GM12878 (cell line): Measurements from ENCODE around the gene GYS2. TPM values are rescaled to one million over a fixed set of nuclear protein-coding genes. Genes with fewer than 3 reads are reported as not detected.

Source experiments
- ATAC-seq: fragments of 200-7000 bp; cut with Tn5 transposase; 3 replicates; pipeline ENCODE4 v1.9.1; 2020; ENCODE audit warnings: mild to moderate bottlenecking, moderate library complexity
- BruUV-seq: library from RNA; stranded (reverse); fragments of 400-500 nt; replicated peaks from 2 replicates; lab custom pipeline; 2021; lab: Mats Ljungman, UMichigan
- CTCF ChIA-PET: fragments of 300-600 bp; sonication (Branson Sonifier 250); formaldehyde crosslinking; extraction: SDS; loops from one replicate; lab custom pipeline; 2021; ENCODE audit warnings: inconsistent platforms; lab: Yijun Ruan, JAX
- POLR2A ChIA-PET: fragments of 350-600 bp; formaldehyde crosslinking; extraction: SDS; loops from one replicate; lab custom pipeline; 2021; ENCODE audit warnings: inconsistent platforms; lab: Charles Lee
- RAD21 ChIA-PET: fragments of 300-600 bp; sonication (Branson Sonifier 250); formaldehyde crosslinking; loops from one replicate; lab custom pipeline; 2023; ENCODE audit warnings: antibody characterized with exemption; ENCODE audit not compliant: unreplicated experiment; lab: Charles Lee
- SMC1A ChIA-PET: fragments of 300-600 bp; sonication (Branson Sonifier 250); formaldehyde crosslinking; loops from one replicate; lab custom pipeline; 2023; ENCODE audit not compliant: unreplicated experiment, uncharacterized antibody; lab: Charles Lee
- DNase-seq: peaks from one replicate; pipeline ENCODE4 v3.0.0-alpha.2; 2011; ENCODE audit warnings: low read depth, low spot score
- FAIRE-seq: peaks from 3 replicates; lab custom pipeline; 2011; peaks lifted over from hg19 to GRCh38; lab: Jason Lieb, UNC
- H2AFZ ChIP-seq: 2 replicates; pipeline ENCODE4 v1.6.0; 2011; ENCODE audit warnings: low read depth, low read length, control low read depth; ENCODE audit not compliant: control insufficient read depth
- H3K27ac ChIP-seq: 2 replicates; pipeline ENCODE4 v1.5.1; 2011; ENCODE audit warnings: control low read depth; ENCODE audit not compliant: control insufficient read depth, insufficient read depth
- H3K27me3 ChIP-seq, 2 experiments: replicated peaks in 1 of 2; 2 replicates each; pipeline versions ENCODE4 v1.6.0 to v1.6.1; 2011; ENCODE audit warnings: low read length in 1 of 2; ENCODE audit not compliant: control insufficient read depth in 2 of 2, insufficient read depth in 2 of 2
- H3K36me3 ChIP-seq, 2 experiments: 2 replicates each; pipeline ENCODE4 v1.5.1; 2011; ENCODE audit warnings: low read length in 1 of 2; ENCODE audit not compliant: control insufficient read depth in 2 of 2, insufficient read depth in 2 of 2
- H3K4me1 ChIP-seq: 2 replicates; pipeline ENCODE4 v1.6.1; 2011; ENCODE audit warnings: mild to moderate bottlenecking, low read length, moderate library complexity, mixed read lengths; ENCODE audit not compliant: control insufficient read depth, insufficient read depth
- H3K4me2 ChIP-seq: 2 replicates; pipeline ENCODE4 v1.6.0; 2011; ENCODE audit warnings: control low read depth; ENCODE audit not compliant: control insufficient read depth, insufficient read depth
- H3K4me3 ChIP-seq: fragments of 200-600 bp; sonication (generic); 2 replicates; pipeline ENCODE4 v1.5.1; 2016
- H3K79me2 ChIP-seq: 2 replicates; pipeline ENCODE4 v1.6.0; 2011; ENCODE audit warnings: low read length; ENCODE audit not compliant: control insufficient read depth, insufficient read depth
- H3K9ac ChIP-seq: 2 replicates; pipeline ENCODE4 v1.8.0; 2011; ENCODE audit warnings: low read length, control low read depth, mixed read lengths; ENCODE audit not compliant: control insufficient read depth, insufficient read depth
- H3K9me3 ChIP-seq: replicated peaks from 3 replicates; pipeline ENCODE4 v1.5.1; 2011; ENCODE audit warnings: mild to moderate bottlenecking, low read length; ENCODE audit not compliant: control insufficient read depth, insufficient read depth
- H4K20me1 ChIP-seq: 2 replicates; pipeline ENCODE4 v1.6.0; 2011; ENCODE audit not compliant: control insufficient read depth, insufficient read depth
- EZH2 ChIP-seq: IDR thresholded peaks from 2 replicates; pipeline ENCODE4 v1.6.1; 2012; ENCODE audit warnings: low read depth, mild to moderate bottlenecking, control low read depth, inconsistent platforms, low read length, borderline replicate concordance; ENCODE audit not compliant: control insufficient read depth
- GABPA ChIP-seq: IDR thresholded peaks from 2 replicates; pipeline ENCODE4 v1.6.1; 2014; ENCODE audit warnings: antibody characterized with exemption, low read depth, mild to moderate bottlenecking, inconsistent platforms
- MTA3 ChIP-seq: IDR thresholded peaks from 2 replicates; pipeline ENCODE4 v1.6.1; 2012; ENCODE audit warnings: low read length, inconsistent platforms, borderline replicate concordance
- NRF1 ChIP-seq: conservative IDR thresholded peaks from 2 replicates; pipeline ENCODE4 v1.6.1; 2011; ENCODE audit warnings: mild to moderate bottlenecking, low read depth, low read length, improper control_type of control experiment
- RAD21 ChIP-seq: IDR thresholded peaks from 2 replicates; pipeline ENCODE4 v1.6.1; 2011; ENCODE audit warnings: mild to moderate bottlenecking, low read depth, low read length, moderate library complexity; ENCODE audit not compliant: insufficient read depth
- RBBP5 ChIP-seq: fragments of 200-600 bp; sonication (generic); conservative IDR thresholded peaks from 2 replicates; pipeline ENCODE4 v1.6.1; 2016
- RUNX3 ChIP-seq: IDR thresholded peaks from 2 replicates; pipeline ENCODE4 v1.6.1; 2012; ENCODE audit warnings: low read length, inconsistent platforms
- WGBS: methylation state at CpG from one replicate; pipeline ENCODE4 v1.1.6; 2016; ENCODE audit warnings: low lambda C conversion rate; ENCODE audit not compliant: insufficient replicate concordance, insufficient coverage; ENCODE audit errors: missing lambda C conversion rate; 5-methylcytosine and 5-hydroxymethylcytosine counted together
- in situ Hi-C: fragments of 300-500 bp; cut with MboI; formaldehyde crosslinking; loops from 9 replicates; pipeline ENCODE4 v1.14.3; 2018; ENCODE audit warnings: mixed read lengths
- intact Hi-C: fragments of 100-400 bp; cut with micrococcal nuclease; formaldehyde crosslinking; loops from one replicate; pipeline ENCODE4 v1.14.2; 2022; ENCODE audit not compliant: unreplicated experiment
- polyA plus RNA-seq, 11 experiments: library from polyadenylated mRNA; depleted of rRNA in 4 of 11; unstranded in 6 of 11; stranded (reverse) in 5 of 11; fragments of >200 nt; fragmentation: Nextera tagmentation in 4 of 11; fragmentation: Illumina TruSeq in 1 of 11; extraction: Ambion mirVana in 4 of 11; extraction: Trizol in 1 of 11; gene quantifications; 1 replicate in 1 of 11; 2 replicates in 10 of 11; pipeline versions ENCODE4 v1.2.1 to v1.2.3, GENCODE V29; 2011 to 2016; ENCODE audit warnings: inconsistent platforms in 2 of 11, missing spikeins in 2 of 11, low read depth in 1 of 11
- total RNA-seq, 4 experiments: library from RNA; depleted of rRNA in 3 of 4; stranded (reverse); fragments of >200 nt in 3 of 4; fragmentation: Illumina TruSeq in 1 of 4; extraction: Trizol in 1 of 4; gene quantifications; 2 replicates each; pipeline versions ENCODE4 v1.2.1 to v1.2.3, GENCODE V29; 2013 to 2021
- TF ChIP-seq, protein P1 (sequence below): IDR thresholded peaks from 2 replicates; pipeline ENCODE4 v1.6.1; 2012; ENCODE audit warnings: low read depth, low read length, improper control_type of control experiment
- TF ChIP-seq, protein P2 (sequence below): IDR thresholded peaks from 2 replicates; pipeline ENCODE4 v1.6.1; 2011; ENCODE audit warnings: borderline replicate concordance, low read depth, mild to moderate bottlenecking, moderate library complexity, mixed read lengths, low read length; ENCODE audit not compliant: insufficient read depth; ENCODE audit errors: extremely low read length

The GYS2 gene
- total and polyA plus RNA-seq, 10 of the 15 experiments (the other 5 are each of a cell fraction or from before 2014, with no cell fraction given): not detected

DNA sequence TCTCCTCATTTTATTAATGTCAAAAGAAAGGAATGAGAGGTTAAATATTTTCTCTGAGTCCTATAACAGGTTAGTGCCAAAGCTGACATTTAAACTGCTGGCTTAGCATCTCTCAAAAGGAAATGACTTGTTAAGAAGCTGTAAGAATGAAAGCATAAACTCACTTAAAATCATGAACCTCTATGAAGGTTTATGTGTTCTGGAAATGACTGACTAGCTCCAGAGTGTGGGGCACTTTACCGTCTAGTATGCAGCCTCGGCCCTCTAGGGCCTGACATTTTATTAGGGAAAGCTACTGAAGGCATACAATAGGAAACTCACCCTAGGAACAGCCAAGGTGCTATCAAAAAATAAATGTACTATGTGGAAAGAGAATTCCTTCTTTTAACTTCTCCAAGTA is 43.5 kb downstream of the GYS2 start:
- Histone ChIP-seq H3K27me3 (no peaks in the 10 kb centered on the region), H2AFZ (no peak overlapping the region), H4K20me1 (no peaks in the 10 kb centered on the region), H3K9ac (no peak overlapping the region), H3K9me3 (no peaks in the 10 kb centered on the region)
- no TSS peak for BruUV-seq
- in situ Hi-C loops: no loop called here
- intact Hi-C loops: no loop called here
- ChIA-PET SMC1A (interaction anchor here (1.0 to 1.3 kb wide), 2 partner anchors 11 to 222 kb away, joined by 3 read pairs; no protein-coding TSS in a partner anchor), POLR2A (no interaction called here)
- FAIRE-seq (no peak), ATAC-seq (no peak)
- no peak for TF ChIP-seq NRF1
- no peak for TF ChIP-seq GABPA
- no peak for TF ChIP-seq EZH2
- no peak for TF ChIP-seq RBBP5
- TF ChIP-seq, protein P1, sequence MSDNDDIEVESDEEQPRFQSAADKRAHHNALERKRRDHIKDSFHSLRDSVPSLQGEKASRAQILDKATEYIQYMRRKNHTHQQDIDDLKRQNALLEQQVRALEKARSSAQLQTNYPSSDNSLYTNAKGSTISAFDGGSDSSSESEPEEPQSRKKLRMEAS: no peak
- no peak for TF ChIP-seq RAD21
- no peak for TF ChIP-seq RUNX3
- TF ChIP-seq, protein P2, sequence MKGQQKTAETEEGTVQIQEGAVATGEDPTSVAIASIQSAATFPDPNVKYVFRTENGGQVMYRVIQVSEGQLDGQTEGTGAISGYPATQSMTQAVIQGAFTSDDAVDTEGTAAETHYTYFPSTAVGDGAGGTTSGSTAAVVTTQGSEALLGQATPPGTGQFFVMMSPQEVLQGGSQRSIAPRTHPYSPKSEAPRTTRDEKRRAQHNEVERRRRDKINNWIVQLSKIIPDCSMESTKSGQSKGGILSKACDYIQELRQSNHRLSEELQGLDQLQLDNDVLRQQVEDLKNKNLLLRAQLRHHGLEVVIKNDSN: no peak
- TF ChIP-seq MTA3: no peak
- TF ChIP-seq, all 136 proteins: peak for 0
- Histone ChIP-seq H3K4me1 (no peaks in the 10 kb centered on the region), H3K27ac (no peak overlapping the region), H3K79me2 (no peaks in the 10 kb centered on the region), H3K4me2 (no peak overlapping the region), H3K4me3 (no peak overlapping the region), H3K36me3 (no peaks in the 10 kb centered on the region)
- ChIA-PET CTCF (no interaction called here), RAD21 (no interaction called here)
- DNase-seq: no peak
- 0% methylated on average over 2 of the region's 2 CpGs for WGBS
